ENCODE data around the gene TRIB2. TPM values are rescaled to one million over a fixed set of nuclear protein-coding genes. Genes with fewer than 3 reads are reported as not detected.
A peak's percentile ranks its signal among the peaks of the same experiment; 100 is the strongest.

TRIB2 gene
- total RNA-seq, 1 donor from 2014 or later: 141 TPM

GRCh38 chr2:12778811-12779579, 62.3 kb downstream of the TRIB2 start:
- no peak for DNase-seq

- no peak for DNase-seq
Observed at GRCh38 chr2:12781329-12781728, 64.6 kb downstream of the TRIB2 start.

GRCh38 chr2:12787891-12788801, 71.4 kb downstream of the TRIB2 start:
- DNase-seq: peak; percentile 96

- DNase-seq: no peak
Observed at GRCh38 chr2:12791906-12792305, 75.2 kb downstream of the TRIB2 start.
